Ishikawa (cell line): ENCODE data around the gene SGTA.

Experiments used
- CEBPB ChIP-seq: IDR thresholded peaks from 2 replicates; pipeline ENCODE4 v1.6.1; 2012
- CREB1 ChIP-seq: IDR thresholded peaks from 2 replicates; pipeline ENCODE4 v1.6.1; 2012; ENCODE audit warnings: low read depth
- EGR1 ChIP-seq: IDR thresholded peaks from 2 replicates; pipeline ENCODE4 v1.6.1; 2012
- EP300 ChIP-seq: IDR thresholded peaks from 2 replicates; pipeline ENCODE4 v1.6.1; 2012; ENCODE audit warnings: borderline replicate concordance
- FOXM1 ChIP-seq: IDR thresholded peaks from 2 replicates; pipeline ENCODE4 v1.6.1; 2012; ENCODE audit warnings: low read depth, borderline replicate concordance
- MAX ChIP-seq: IDR thresholded peaks from 2 replicates; pipeline ENCODE4 v1.6.1; 2012
- NFIC ChIP-seq: IDR thresholded peaks from 2 replicates; pipeline ENCODE4 v1.6.1; 2012
- RAD21 ChIP-seq: IDR thresholded peaks from 2 replicates; pipeline ENCODE4 v1.6.1; 2012; ENCODE audit warnings: low read depth
- REST ChIP-seq: IDR thresholded peaks from 2 replicates; pipeline ENCODE4 v1.6.1; 2012; ENCODE audit warnings: low read depth, mild to moderate bottlenecking
- TAF1 ChIP-seq: IDR thresholded peaks from 2 replicates; pipeline ENCODE4 v1.6.1; 2012; ENCODE audit warnings: low read depth, mild to moderate bottlenecking
- TCF12 ChIP-seq: IDR thresholded peaks from 2 replicates; pipeline ENCODE4 v1.6.1; 2012; ENCODE audit warnings: low read depth
- TEAD4 ChIP-seq: IDR thresholded peaks from 2 replicates; pipeline ENCODE4 v1.6.1; 2012
- USF1 ChIP-seq: IDR thresholded peaks from 2 replicates; pipeline ENCODE4 v1.6.1; 2012
- YY1 ChIP-seq: IDR thresholded peaks from 2 replicates; pipeline ENCODE4 v1.6.1; 2012; ENCODE audit warnings: low read depth
- ZBTB7A ChIP-seq: IDR thresholded peaks from 2 replicates; pipeline ENCODE4 v1.6.1; 2012; ENCODE audit warnings: low read depth

The SGTA gene

GRCh38 chr19:2711172-2711874 is 71.8 kb downstream of the SGTA start:
- no peak for TF ChIP-seq NFIC
- TF ChIP-seq MAX: no peak
- no peak for TF ChIP-seq CEBPB
- TF ChIP-seq TEAD4: no peak
- no peak for TF ChIP-seq ZBTB7A
- TF ChIP-seq FOXM1: no peak
- no peak for TF ChIP-seq RAD21
- TF ChIP-seq TAF1: no peak
- no peak for TF ChIP-seq REST
- TF ChIP-seq TCF12: no peak
- no peak for TF ChIP-seq CREB1
- TF ChIP-seq EP300: no peak
- TF ChIP-seq USF1: no peak
- TF ChIP-seq EGR1: no peak
- TF ChIP-seq YY1: no peak

- TF ChIP-seq CEBPB (no peak), MAX (no peak), YY1 (no peak), ZBTB7A (no peak), TEAD4 (no peak), REST (no peak), TAF1 (no peak), USF1 (no peak), TCF12 (no peak), NFIC (no peak), CREB1 (no peak), EP300 (no peak), RAD21 (no peak), EGR1 (no peak), FOXM1 (no peak)
These were observed 76.8 kb downstream of the SGTA start for GRCh38 chr19:2706251-2706650.
